Measurements from ENCODE around the gene UGDH. TPM values are rescaled to one million over a fixed set of nuclear protein-coding genes. Genes with fewer than 3 reads are reported as not detected.

UGDH gene
- total and polyA plus RNA-seq, 10 of the 15 experiments (the other 5 are each of a cell fraction or from before 2014, with no cell fraction given): 11.1 to 60.3 (median 26.8) TPM

DNA sequence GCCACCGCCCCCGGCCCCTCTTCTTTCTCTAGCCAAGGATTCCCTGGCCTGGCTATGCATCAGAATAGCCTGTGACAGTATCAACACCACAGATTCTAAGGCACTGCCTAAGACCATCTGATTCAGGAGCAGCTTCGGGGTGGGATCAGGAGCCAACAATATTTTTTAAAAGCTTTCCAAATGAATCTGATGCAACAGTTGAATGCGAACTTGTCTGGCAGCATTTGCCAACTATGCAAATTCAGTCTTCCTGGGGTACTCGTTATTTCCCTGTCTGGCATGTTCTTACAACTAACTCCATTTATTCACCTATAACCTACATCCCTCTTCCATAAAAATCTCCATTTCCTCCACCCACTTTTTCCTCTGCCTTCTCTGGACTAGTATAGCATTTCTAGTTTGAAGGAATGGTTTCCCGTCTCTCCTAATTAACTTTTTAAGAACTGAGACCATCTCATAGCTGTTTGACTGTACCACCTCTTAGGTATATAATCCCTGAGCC lies 36.2 kb upstream of the UGDH start (continued):
- TF ChIP-seq, protein P1, sequence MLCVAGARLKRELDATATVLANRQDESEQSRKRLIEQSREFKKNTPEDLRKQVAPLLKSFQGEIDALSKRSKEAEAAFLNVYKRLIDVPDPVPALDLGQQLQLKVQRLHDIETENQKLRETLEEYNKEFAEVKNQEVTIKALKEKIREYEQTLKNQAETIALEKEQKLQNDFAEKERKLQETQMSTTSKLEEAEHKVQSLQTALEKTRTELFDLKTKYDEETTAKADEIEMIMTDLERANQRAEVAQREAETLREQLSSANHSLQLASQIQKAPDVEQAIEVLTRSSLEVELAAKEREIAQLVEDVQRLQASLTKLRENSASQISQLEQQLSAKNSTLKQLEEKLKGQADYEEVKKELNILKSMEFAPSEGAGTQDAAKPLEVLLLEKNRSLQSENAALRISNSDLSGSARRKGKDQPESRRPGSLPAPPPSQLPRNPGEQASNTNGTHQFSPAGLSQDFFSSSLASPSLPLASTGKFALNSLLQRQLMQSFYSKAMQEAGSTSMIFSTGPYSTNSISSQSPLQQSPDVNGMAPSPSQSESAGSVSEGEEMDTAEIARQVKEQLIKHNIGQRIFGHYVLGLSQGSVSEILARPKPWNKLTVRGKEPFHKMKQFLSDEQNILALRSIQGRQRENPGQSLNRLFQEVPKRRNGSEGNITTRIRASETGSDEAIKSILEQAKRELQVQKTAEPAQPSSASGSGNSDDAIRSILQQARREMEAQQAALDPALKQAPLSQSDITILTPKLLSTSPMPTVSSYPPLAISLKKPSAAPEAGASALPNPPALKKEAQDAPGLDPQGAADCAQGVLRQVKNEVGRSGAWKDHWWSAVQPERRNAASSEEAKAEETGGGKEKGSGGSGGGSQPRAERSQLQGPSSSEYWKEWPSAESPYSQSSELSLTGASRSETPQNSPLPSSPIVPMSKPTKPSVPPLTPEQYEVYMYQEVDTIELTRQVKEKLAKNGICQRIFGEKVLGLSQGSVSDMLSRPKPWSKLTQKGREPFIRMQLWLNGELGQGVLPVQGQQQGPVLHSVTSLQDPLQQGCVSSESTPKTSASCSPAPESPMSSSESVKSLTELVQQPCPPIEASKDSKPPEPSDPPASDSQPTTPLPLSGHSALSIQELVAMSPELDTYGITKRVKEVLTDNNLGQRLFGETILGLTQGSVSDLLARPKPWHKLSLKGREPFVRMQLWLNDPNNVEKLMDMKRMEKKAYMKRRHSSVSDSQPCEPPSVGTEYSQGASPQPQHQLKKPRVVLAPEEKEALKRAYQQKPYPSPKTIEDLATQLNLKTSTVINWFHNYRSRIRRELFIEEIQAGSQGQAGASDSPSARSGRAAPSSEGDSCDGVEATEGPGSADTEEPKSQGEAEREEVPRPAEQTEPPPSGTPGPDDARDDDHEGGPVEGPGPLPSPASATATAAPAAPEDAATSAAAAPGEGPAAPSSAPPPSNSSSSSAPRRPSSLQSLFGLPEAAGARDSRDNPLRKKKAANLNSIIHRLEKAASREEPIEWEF (IDR thresholded peaks at IDR 0.05; ENCODE audit: insufficient replicate concordance, low read depth, low read length): no peak

DNA sequence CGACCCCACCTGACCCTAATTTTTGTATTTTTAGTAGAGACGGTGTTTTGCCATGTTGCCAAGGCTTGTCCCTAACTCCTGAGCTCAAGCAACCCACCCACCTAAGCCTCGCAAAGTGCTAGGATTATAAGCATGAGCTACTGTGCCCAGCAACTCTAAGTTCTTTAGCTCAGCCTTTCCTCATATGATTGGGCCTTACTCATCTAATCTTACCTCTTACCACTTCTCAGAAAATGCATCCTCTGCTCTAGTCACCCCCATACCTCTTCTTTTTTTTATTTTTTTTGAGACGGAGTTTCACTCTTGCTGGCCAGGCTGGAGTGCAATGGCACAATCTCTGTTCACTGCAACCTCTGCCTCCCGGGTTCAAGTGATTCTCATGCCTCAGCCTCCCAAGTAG lies 35.6 kb upstream of the UGDH start:
- Histone ChIP-seq H3K4me2 (ENCODE audit: control insufficient read depth, insufficient read depth) (no peak overlapping the region), H2AFZ (ENCODE audit: control insufficient read depth, low read depth, low read length) (no peak overlapping the region), H3K36me3 (ENCODE audit: control insufficient read depth in 2 of 2, insufficient read depth in 2 of 2, low read length in 1 of 2) (peaks cover 3 to 9% of the 10 kb centered on the region in 2 experiments), H3K9me3 (replicated peaks; ENCODE audit: control insufficient read depth, insufficient read depth, low read length) (peaks cover 6% of the 10 kb centered on the region; the same call in 2 of the 3 replicates), H3K27me3 (replicated peaks in 1 of 2; ENCODE audit: control insufficient read depth in 2 of 2, insufficient read depth in 2 of 2, low read length in 1 of 2) (no peaks in the 10 kb centered on the region), H3K9ac (ENCODE audit: control insufficient read depth, insufficient read depth, low read length) (no peak overlapping the region), H3K27ac (ENCODE audit: control insufficient read depth, insufficient read depth) (no peak overlapping the region), H3K79me2 (ENCODE audit: control insufficient read depth, insufficient read depth, low read length) (no peaks in the 10 kb centered on the region), H3K4me3 (no peak overlapping the region), H4K20me1 (ENCODE audit: control insufficient read depth, insufficient read depth) (no peaks in the 10 kb centered on the region), H3K4me1 (ENCODE audit: control insufficient read depth, insufficient read depth, low read length) (no peaks in the 10 kb centered on the region)
- intact Hi-C loops (cut with micrococcal nuclease; ENCODE audit: unreplicated experiment): no loop called here
- no TSS peak for BruUV-seq (replicated peaks)
- POLR2A ChIA-PET: interaction anchor here (1.3 kb wide), 1 partner anchor 75 kb away, joined by 4 read pairs; the partner anchor contains the start of gene SMIM14
- WGBS (ENCODE audit: insufficient coverage, insufficient replicate concordance, low lambda C conversion rate, missing lambda C conversion rate): 58% methylated on average over 5 of the region's 5 CpGs
- CTCF ChIA-PET: interaction anchor here (1.0 to 1.2 kb wide), 2 partner anchors 10 to 93 kb away, joined by 3 to 4 read pairs; no protein-coding TSS in a partner anchor
- SMC1A ChIA-PET (ENCODE audit: uncharacterized antibody, unreplicated experiment): interaction anchor here (0.9 to 1.4 kb wide), 3 partner anchors 12 to 91 kb away, joined by 3 to 6 read pairs (median 4); no protein-coding TSS in a partner anchor
- in situ Hi-C loops (cut with MboI): no loop called here
- ATAC-seq (no peak), DNase-seq (ENCODE audit: low read depth, low spot score) (no peak), FAIRE-seq (no peak)
- RAD21 ChIA-PET (ENCODE audit: unreplicated experiment): no interaction called here
- TF ChIP-seq POLR2AphosphoS2 (IDR thresholded peaks at IDR 0.05; ENCODE audit: low read depth, low read length) (no peak), STAT3 (IDR thresholded peaks at IDR 0.05; ENCODE audit: low read depth, low read length) (no peak), IKZF2 (IDR thresholded peaks at IDR 0.05) (no peak), PML (IDR thresholded peaks at IDR 0.05; ENCODE audit: low read length) (no peak), PAX8 (IDR thresholded peaks at IDR 0.05) (no peak), BCL11A (IDR thresholded peaks at IDR 0.05; ENCODE audit: low read depth, low read length) (no peak), ZNF24 (IDR thresholded peaks at IDR 0.05) (no peak), YBX1 (IDR thresholded peaks at IDR 0.05) (no peak), RFX5 (IDR thresholded peaks at IDR 0.05; ENCODE audit: low read depth, low read length) (no peak)
- TF ChIP-seq, protein P2, sequence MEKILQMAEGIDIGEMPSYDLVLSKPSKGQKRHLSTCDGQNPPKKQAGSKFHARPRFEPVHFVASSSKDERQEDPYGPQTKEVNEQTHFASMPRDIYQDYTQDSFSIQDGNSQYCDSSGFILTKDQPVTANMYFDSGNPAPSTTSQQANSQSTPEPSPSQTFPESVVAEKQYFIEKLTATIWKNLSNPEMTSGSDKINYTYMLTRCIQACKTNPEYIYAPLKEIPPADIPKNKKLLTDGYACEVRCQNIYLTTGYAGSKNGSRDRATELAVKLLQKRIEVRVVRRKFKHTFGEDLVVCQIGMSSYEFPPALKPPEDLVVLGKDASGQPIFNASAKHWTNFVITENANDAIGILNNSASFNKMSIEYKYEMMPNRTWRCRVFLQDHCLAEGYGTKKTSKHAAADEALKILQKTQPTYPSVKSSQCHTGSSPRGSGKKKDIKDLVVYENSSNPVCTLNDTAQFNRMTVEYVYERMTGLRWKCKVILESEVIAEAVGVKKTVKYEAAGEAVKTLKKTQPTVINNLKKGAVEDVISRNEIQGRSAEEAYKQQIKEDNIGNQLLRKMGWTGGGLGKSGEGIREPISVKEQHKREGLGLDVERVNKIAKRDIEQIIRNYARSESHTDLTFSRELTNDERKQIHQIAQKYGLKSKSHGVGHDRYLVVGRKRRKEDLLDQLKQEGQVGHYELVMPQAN (conservative IDR thresholded peaks at IDR 0.05): no peak

All from GM12878 (cell line).